Glomerular endothelial cell (primary cell): ENCODE data around the gene TBC1D22A. TPM values are rescaled to one million over a fixed set of nuclear protein-coding genes. Genes with fewer than 3 reads are reported as not detected.

Experiments used
- DNase-seq: peaks from one replicate; pipeline ENCODE4 v3.0.0-alpha.2; 2011; ENCODE audit warnings: low read depth, low spot score; ENCODE audit errors: extremely low read depth
- total RNA-seq: library from RNA; depleted of rRNA; stranded (reverse); fragments of >200 nt; gene quantifications from 2 replicates; pipeline ENCODE4 v1.2.3, GENCODE V29; 2015

TBC1D22A gene
- total RNA-seq, 1 donor from 2014 or later = 38.7 TPM

GRCh38 chr22:47063071-47063509, 300.6 kb downstream of the TBC1D22A start:
- DNase-seq = no peak

- DNase-seq = no peak
Measured at GRCh38 chr22:47063606-47064005, 301.2 kb downstream of the TBC1D22A start.

DNA sequence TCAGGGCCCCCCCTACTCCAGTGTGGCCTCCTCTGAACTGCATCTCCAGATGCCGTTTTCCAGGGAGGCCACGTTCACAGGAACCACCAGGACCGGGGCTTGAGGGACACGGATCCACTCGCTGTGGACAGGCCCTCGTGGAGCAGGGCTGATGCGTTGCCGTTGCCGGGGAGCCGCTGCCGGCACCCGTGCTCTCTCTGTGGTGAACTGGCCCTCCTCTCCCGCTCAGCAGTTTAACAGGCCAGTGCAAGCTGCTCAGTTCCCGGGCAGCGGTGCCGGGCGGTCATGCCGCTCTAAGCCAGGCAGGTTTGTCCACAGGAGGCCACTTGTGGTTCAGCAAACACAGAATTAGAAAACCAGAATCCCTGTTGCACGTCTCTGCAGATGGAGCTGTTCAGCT, 301.6 kb downstream of the TBC1D22A start:
- DNase-seq = no peak

- DNase-seq = no peak
Measured at GRCh38 chr22:47064416-47064815, 302.0 kb downstream of the TBC1D22A start.

DNA sequence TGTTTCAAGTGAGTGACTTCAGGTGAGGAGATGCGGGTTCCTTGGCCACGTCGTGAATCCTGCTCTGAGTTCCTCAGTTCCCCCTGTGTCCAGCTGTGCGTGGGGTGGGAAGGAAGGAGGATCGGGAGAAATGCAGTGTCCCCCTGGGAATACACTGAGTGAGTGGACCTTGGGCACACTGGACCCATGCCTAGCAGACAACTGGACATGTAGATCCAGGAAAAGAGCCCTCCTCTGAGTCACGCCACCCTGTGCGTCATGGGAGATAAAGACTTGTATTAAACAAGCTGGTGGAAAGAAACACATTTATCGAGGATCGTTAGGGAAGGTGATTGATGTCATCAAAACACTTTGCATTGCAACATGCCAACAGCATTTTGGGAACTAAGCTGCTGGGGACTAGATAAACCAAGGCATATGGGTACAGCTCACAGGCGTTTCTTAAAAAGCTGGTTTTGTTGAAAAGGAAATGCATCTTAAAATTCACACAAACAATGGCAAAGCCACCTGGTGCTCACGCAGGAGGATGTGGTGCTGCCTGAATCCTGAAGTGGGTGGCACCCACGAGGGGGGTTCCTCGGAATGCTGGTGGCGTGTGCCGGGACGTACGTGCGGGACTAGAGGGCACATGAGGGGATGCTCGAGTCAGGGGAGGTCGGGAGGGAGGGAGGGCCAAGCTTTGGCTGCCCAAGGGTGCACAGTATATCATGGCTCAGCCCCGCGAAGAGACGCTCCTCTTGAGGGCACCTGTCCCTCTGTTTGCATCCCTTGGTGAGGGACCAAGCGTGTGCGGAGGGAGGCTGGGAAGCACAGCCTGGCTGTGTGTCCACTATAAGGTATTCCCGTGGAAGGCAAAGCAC, 303.5 kb downstream of the TBC1D22A start:
- no peak for DNase-seq

- DNase-seq = no peak
Measured at GRCh38 chr22:47066616-47066905, 304.1 kb downstream of the TBC1D22A start.

- no peak for DNase-seq
Measured at GRCh38 chr22:47067321-47067890, 305.0 kb downstream of the TBC1D22A start.

GRCh38 chr22:47067911-47068625, 305.6 kb downstream of the TBC1D22A start:
- DNase-seq = no peak

- no peak for DNase-seq
Measured at GRCh38 chr22:47068626-47068996, 306.2 kb downstream of the TBC1D22A start.

GRCh38 chr22:47069270-47069669, 306.8 kb downstream of the TBC1D22A start:
- no peak for DNase-seq

DNA sequence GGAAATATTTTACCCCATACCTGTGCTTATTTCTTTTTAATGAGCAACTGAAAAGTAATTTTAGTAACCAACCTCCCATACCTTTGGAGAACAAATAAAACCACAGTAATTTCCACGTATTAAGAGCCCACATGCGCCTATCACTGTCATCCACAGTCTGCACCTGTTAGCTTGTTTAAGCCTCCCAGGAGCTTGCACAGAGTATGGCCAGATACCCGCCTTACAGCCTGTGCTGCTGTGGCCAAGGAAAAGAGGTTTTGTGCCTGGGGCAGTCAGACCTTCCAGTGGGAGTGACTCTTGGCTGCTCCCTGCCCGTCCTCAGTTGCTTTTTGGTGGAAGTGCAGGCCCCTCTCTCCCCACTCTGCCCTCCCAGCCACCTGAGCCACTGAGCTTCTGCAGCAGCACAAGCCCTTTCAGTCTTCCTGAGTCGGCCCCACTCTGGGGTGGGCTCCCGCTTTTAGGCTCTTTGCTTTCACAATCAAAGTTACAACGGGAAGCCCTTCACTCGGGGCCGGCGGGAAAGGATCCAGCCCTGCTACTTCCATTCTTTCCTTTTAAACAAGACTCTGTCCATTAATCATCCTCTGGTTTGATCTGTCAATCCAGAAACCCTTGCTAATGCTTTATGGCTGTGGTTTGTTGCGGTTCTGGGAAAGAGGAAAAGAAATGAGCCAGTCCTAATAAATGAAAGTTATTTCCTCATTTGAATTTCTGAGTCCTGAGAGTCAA, 308.8 kb downstream of the TBC1D22A start:
- no peak for DNase-seq

- DNase-seq = no peak
Measured at GRCh38 chr22:47071807-47072641, 309.6 kb downstream of the TBC1D22A start.

DNA sequence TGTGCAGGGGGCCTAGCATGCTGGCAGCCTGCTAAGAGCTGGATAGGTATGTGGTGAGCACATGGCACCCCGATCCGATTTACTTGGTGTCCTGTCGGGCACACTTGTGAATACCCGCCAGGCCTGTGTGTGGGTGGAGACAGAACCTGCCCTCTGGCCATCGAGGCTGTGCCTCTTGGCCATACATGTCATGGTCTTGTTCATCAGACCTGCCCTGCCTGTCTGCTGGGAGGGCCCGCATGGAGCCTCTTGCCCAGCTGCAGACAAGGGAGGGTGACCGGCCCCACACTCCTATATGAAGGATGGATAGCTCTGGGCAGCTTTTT, 310.2 kb downstream of the TBC1D22A start:
- DNase-seq = no peak

- DNase-seq = no peak
Measured at GRCh38 chr22:47073075-47073474, 310.6 kb downstream of the TBC1D22A start.

DNA sequence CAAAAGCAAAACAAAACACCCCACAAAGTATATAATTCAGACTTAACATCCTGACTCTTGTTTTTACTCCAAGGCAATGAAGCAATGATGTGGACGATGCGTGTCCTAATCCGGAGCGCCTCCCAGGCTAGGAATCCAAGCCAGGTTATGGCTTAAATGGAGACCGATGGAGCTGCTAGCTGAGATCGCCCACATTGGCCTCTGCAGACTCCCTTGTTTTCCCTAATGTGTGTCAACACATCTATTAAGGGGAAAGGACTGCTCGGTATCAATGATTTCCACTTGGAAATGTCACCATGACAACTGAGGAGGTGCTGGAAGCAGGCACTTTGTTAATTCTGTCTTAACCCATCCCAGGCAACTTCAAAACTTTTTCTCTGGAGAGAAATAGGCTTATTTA, 311.7 kb downstream of the TBC1D22A start:
- DNase-seq = no peak

DNA sequence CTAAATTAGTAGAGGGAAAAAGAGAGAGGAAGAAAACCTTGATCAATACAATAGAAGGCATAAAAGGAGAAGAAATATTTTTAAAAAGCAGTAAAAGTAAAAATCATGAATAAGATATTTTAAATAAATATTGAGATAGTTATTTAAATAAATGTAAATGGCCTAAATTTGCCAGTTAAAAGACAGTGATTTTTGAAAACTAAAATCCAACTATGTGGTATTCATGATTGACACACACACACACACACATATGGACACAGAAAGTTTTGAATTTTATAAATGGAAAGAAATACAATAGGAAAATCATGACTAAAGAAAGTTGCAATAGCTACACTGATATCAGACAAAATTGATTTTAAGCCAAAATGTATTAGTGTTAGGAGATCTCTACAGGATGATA, 313.1 kb downstream of the TBC1D22A start:
- DNase-seq = no peak

DNA sequence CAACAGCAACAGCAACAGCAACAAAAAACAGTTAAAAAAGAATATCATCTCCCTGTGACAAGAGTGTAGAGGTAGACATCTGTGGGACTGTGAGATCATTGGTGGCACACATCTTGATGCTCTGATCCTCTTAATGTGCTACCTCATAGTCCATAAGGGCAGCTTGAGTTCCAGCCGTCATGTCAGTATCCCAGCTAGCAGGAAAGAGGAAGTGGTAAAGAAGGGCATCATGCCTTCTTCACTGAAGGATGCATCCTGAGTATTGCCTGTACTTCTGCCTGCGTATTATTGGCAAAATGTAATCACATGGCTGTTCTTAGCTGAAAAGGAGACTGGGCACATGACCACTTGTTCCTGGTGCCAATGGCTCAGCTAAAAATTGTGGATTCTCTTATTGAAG, 314.3 kb downstream of the TBC1D22A start:
- DNase-seq = no peak

- DNase-seq = no peak
Measured at GRCh38 chr22:47080100-47080499, 317.6 kb downstream of the TBC1D22A start.

DNA sequence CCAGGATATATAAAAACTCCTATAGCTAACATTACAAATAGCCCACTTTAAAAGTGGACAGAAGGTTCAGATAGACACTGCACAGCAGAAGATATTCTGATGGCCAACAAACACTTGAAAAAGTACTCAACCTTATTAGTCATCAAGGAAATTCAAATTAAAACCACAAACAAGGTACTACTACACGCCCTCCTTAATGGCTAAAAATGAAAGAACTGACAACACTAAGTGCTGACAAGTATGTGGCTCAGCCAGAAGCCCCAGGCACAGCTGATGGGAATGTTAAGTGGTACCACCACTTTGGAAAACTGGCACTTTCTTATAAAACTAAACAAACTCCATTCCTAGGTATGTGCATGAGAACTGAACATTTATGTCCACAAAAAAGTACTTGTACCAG, 320.1 kb downstream of the TBC1D22A start:
- no peak for DNase-seq

GRCh38 chr22:47083379-47083986, 321.0 kb downstream of the TBC1D22A start:
- no peak for DNase-seq
